K562 (cell line): ENCODE measurements around the gene SRRM4. TPM values are rescaled to one million over a fixed set of nuclear protein-coding genes. Genes with fewer than 3 reads are reported as not detected.

Source experiments
- ATAC-seq: fragments of 200-7000 bp; cut with Tn5 transposase; 3 replicates; pipeline ENCODE4 v1.9.1; 2020; ENCODE audit warnings: moderate library complexity
- BruUV-seq: library from RNA; stranded (reverse); fragments of 400-500 nt; replicated peaks from 2 replicates; lab custom pipeline; 2021; lab: Mats Ljungman, UMichigan
- CTCF ChIA-PET: fragments of 300-600 bp; formaldehyde crosslinking; extraction: SDS; loops from one replicate; lab custom pipeline; 2021; ENCODE audit warnings: low intra/inter-chr PET ratio; lab: Yijun Ruan, JAX
- POLR2A ChIA-PET: fragments of 300-600, 350-650 bp; sonication (Branson Sonifier 250); formaldehyde crosslinking; extraction: SDS; loops from one replicate; lab custom pipeline; 2021; ENCODE audit warnings: antibody characterized with exemption, inconsistent platforms; lab: Yijun Ruan, JAX
- DNase-seq, 4 experiments: peaks; one replicate each; pipeline versions ENCODE4 v3.0.0 to v3.0.0-alpha.2; 2011 to 2018; ENCODE audit warnings: low spot score in 3 of 4, mixed read lengths in 3 of 4; ENCODE audit errors: extremely low read depth in 1 of 4
- FAIRE-seq: peaks from 2 replicates; lab custom pipeline; 2011; peaks lifted over from hg19 to GRCh38; lab: Jason Lieb, UNC
- H2AFZ ChIP-seq: 2 replicates; pipeline ENCODE4 v1.6.0; 2011; ENCODE audit warnings: low read depth, low read length, control low read depth, inconsistent platforms
- H3K27ac ChIP-seq: fragments of 200-600 bp; 3 replicates; pipeline ENCODE4 v1.8.0; 2011; ENCODE audit warnings: low read depth, mild to moderate bottlenecking, control low read depth, inconsistent platforms, low read length, moderate library complexity, mixed read lengths; ENCODE audit errors: extremely low read depth
- H3K27me3 ChIP-seq, 2 experiments: fragments of 300-600 bp in 1 of 2; 2 replicates in 1 of 2; 3 replicates in 1 of 2; pipeline versions ENCODE4 v1.6.0 to v1.8.0; 2011; ENCODE audit warnings: inconsistent platforms in 2 of 2, low read length in 2 of 2, mild to moderate bottlenecking in 1 of 2, mixed read lengths in 1 of 2, moderate library complexity in 1 of 2; ENCODE audit not compliant: control insufficient read depth in 2 of 2, insufficient read depth in 2 of 2
- H3K36me3 ChIP-seq: fragments of 300-600 bp; 3 replicates; pipeline ENCODE4 v1.8.0; 2011; ENCODE audit warnings: mild to moderate bottlenecking, low read length, inconsistent platforms; ENCODE audit not compliant: control insufficient read depth, insufficient read depth
- H3K4me1 ChIP-seq, 2 experiments: fragments of 200-600 bp in 1 of 2; replicated peaks in 1 of 2; 2 replicates in 1 of 2; 3 replicates in 1 of 2; pipeline versions ENCODE4 v1.5.1 to v1.8.0; 2011; ENCODE audit warnings: inconsistent platforms in 2 of 2, low read length in 2 of 2, mild to moderate bottlenecking in 1 of 2, mixed read lengths in 1 of 2, moderate library complexity in 1 of 2; ENCODE audit not compliant: control insufficient read depth in 2 of 2, insufficient read depth in 2 of 2
- H3K4me2 ChIP-seq: 2 replicates; pipeline ENCODE4 v1.6.1; 2011; ENCODE audit warnings: low read length, control low read depth, inconsistent platforms, mixed read lengths; ENCODE audit not compliant: insufficient read depth
- H3K4me3 ChIP-seq: fragments of 200-600 bp; sonication (generic), shearing (Covaris generic); 2 replicates; pipeline ENCODE4 v1.5.1; 2016; ENCODE audit warnings: control low read depth, inconsistent platforms
- H3K79me2 ChIP-seq: fragments of 200-600 bp; 3 replicates; pipeline ENCODE4 v1.8.0; 2011; ENCODE audit warnings: low read length, inconsistent platforms; ENCODE audit not compliant: control insufficient read depth, insufficient read depth
- H3K9ac ChIP-seq, 2 experiments: 2 replicates each; pipeline versions ENCODE4 v1.6.0 to v1.6.1; 2011; ENCODE audit warnings: low read depth in 2 of 2, low read length in 2 of 2, control low read depth in 1 of 2, inconsistent platforms in 1 of 2, mild to moderate bottlenecking in 1 of 2, mixed read lengths in 1 of 2; ENCODE audit not compliant: insufficient read depth in 1 of 2
- H3K9me1 ChIP-seq: one replicate; pipeline ENCODE4 v1.6.0; 2011; ENCODE audit warnings: inconsistent platforms, mild to moderate bottlenecking, low read length, moderate library complexity; ENCODE audit not compliant: control insufficient read depth, insufficient read depth
- H3K9me3 ChIP-seq: replicated peaks from 2 replicates; pipeline ENCODE4 v1.5.1; 2011; ENCODE audit warnings: low read depth, low read length, inconsistent platforms; ENCODE audit not compliant: control insufficient read depth, insufficient read depth
- H4K20me1 ChIP-seq: replicated peaks from 2 replicates; pipeline ENCODE4 v1.6.1; 2011; ENCODE audit warnings: low read length, inconsistent platforms, mixed read lengths; ENCODE audit not compliant: control insufficient read depth, insufficient read depth
- FIP1L1 ChIP-seq: fragments of 200-400 bp; formaldehyde crosslinking; IDR thresholded peaks from 2 replicates; pipeline ENCODE4 v1.6.1; 2018; ENCODE audit warnings: mild to moderate bottlenecking, low read depth, low read length; ENCODE audit not compliant: poor library complexity, severe bottlenecking
- GABPB1 ChIP-seq: sonication (generic); formaldehyde crosslinking; IDR thresholded peaks from 2 replicates; pipeline ENCODE4 v1.8.0; 2022; ENCODE audit warnings: mild to moderate bottlenecking, missing genetic modification reagents
- KAT7 ChIP-seq: sonication (generic); formaldehyde crosslinking; IDR thresholded peaks from 2 replicates; pipeline ENCODE4 v1.8.0; 2022; ENCODE audit warnings: missing genetic modification reagents, mild to moderate bottlenecking, borderline replicate concordance
- TRIM28 ChIP-seq: fragments of 450-650 bp; IDR thresholded peaks from 2 replicates; pipeline ENCODE4 v1.6.1; 2017
- ZNF133 ChIP-seq: fragments of 250-450 bp; sonication (Bioruptor Pico); IDR thresholded peaks from 2 replicates; pipeline ENCODE4 v1.4.0; 2020; ENCODE audit warnings: mild to moderate bottlenecking
- ZNF431 ChIP-seq: sonication (generic); formaldehyde crosslinking; IDR thresholded peaks from 2 replicates; pipeline ENCODE4 v1.8.0; 2022; ENCODE audit warnings: mild to moderate bottlenecking, missing genetic modification reagents
- WGBS: fragments of 100-300 bp; shearing (Covaris generic); methylation state at CpG from one replicate; pipeline ENCODE4 v1.1.6; 2016; ENCODE audit warnings: low coverage, mixed read lengths; ENCODE audit not compliant: insufficient coverage; ENCODE audit errors: missing lambda C conversion rate; 5-methylcytosine and 5-hydroxymethylcytosine counted together
- in situ Hi-C: fragments of 300-500 bp; cut with MboI; formaldehyde crosslinking; loops from 4 replicates; pipeline ENCODE4 v1.15.0; 2018; ENCODE audit warnings: inconsistent platforms, mixed read lengths
- intact Hi-C: fragments of 100-400 bp; cut with micrococcal nuclease; formaldehyde crosslinking; loops from 2 replicates; pipeline ENCODE4 v1.14.2; 2022
- polyA plus RNA-seq, 8 experiments: library from polyadenylated mRNA; depleted of rRNA in 4 of 8; stranded (reverse) in 5 of 8; unstranded in 3 of 8; fragments of >200 nt; fragmentation: Nextera tagmentation in 2 of 8; fragmentation: Illumina TruSeq in 1 of 8; extraction: Ambion mirVana in 2 of 8; extraction: Trizol in 1 of 8; gene quantifications; 2 replicates each; pipeline versions ENCODE4 v1.2.1 to v1.2.3, GENCODE V29; 2011 to 2014; ENCODE audit warnings: inconsistent platforms in 1 of 8, missing spikeins in 1 of 8
- total RNA-seq, 7 experiments: library from RNA; depleted of rRNA in 6 of 7; stranded (reverse); fragments of >200 nt in 6 of 7; fragmentation: Illumina TruSeq in 2 of 7; extraction: Trizol in 2 of 7; gene quantifications; 2 replicates each; pipeline versions ENCODE4 v1.2.1 to v1.2.3, GENCODE V29; 2011 to 2021; ENCODE audit warnings: low replicate concordance in 1 of 7
- TF ChIP-seq, protein P1 (sequence below): fragments of 450-650 bp; formaldehyde crosslinking; IDR thresholded peaks from 2 replicates; pipeline ENCODE4 v1.4.0; 2022; ENCODE audit warnings: missing genetic modification characterization
- TF ChIP-seq, protein P2 (sequence below): fragments of 250-450 bp; sonication (Bioruptor Pico); IDR thresholded peaks from 2 replicates; pipeline ENCODE4 v1.5.0; 2021
- TF ChIP-seq, protein P3 (sequence below): fragments of 250-450 bp; sonication (Bioruptor Pico); IDR thresholded peaks from 2 replicates; pipeline ENCODE4 v1.5.1; 2021; ENCODE audit warnings: mild to moderate bottlenecking

Gene SRRM4
- total and polyA plus RNA-seq, 9 of the 15 experiments (the other 6 are each of a cell fraction or from before 2014, with no cell fraction given) = not detected

DNA sequence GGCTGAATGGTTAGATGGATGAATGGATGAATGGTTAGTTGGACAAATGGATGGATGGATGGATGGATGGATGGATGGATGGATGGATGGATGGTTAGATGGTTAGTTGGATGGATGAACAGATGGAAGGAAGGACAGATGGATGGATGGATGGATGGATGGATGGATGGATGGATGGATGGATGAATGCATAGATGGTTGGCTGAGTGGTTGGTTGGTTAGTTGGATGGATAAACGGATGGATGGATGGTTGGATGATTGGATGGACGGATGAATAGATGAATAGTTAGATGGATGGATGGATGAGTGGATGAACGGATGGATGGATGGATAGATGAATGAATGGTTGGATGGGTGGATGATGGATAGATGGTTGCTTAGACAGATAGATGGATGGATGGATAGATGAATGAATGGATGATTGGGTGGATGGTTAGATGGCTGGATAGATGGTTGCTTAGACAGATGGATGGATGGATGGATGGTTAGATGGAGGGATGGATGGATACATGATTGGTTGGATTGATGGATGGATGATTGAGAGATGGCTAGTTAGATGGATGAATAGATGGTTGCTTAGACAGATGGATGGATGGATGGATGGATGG is 148.6 kb downstream of the SRRM4 start:
- FAIRE-seq (no peak), ATAC-seq (no peak), DNase-seq (no peak)
- Histone ChIP-seq H3K27me3 (peaks cover 0 to 4% of the 10 kb centered on the region in 2 experiments; a peak in 2 of 5 replicates), H4K20me1 (0 out of 2 replicates have a peak, but pooled peaks cover 3% of the 10 kb centered on the region), H3K36me3 (no peaks in the 10 kb centered on the region), H3K9ac (no peak overlapping the region), H3K4me2 (no peak overlapping the region), H3K4me1 (no peaks in the 10 kb centered on the region), H2AFZ (no peak overlapping the region), H3K4me3 (no peak overlapping the region), H3K9me1 (peaks cover 3% of the 10 kb centered on the region), H3K9me3 (no peaks in the 10 kb centered on the region), H3K27ac (no peak overlapping the region), H3K79me2 (no peaks in the 10 kb centered on the region)
- in situ Hi-C loops (no loop called here), intact Hi-C loops (no loop called here)
- CTCF ChIA-PET = no interaction called here
- POLR2A ChIA-PET = no interaction called here
- 0% methylated on average over 3 of the region's 3 CpGs for WGBS
- BruUV-seq = no TSS peak
- TF ChIP-seq ZNF431 (CRISPR knock-in tag) = no peak
- TF ChIP-seq, protein P1, sequence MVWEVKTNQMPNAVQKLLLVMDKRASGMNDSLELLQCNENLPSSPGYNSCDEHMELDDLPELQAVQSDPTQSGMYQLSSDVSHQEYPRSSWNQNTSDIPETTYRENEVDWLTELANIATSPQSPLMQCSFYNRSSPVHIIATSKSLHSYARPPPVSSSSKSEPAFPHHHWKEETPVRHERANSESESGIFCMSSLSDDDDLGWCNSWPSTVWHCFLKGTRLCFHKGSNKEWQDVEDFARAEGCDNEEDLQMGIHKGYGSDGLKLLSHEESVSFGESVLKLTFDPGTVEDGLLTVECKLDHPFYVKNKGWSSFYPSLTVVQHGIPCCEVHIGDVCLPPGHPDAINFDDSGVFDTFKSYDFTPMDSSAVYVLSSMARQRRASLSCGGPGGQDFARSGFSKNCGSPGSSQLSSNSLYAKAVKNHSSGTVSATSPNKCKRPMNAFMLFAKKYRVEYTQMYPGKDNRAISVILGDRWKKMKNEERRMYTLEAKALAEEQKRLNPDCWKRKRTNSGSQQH = 0 out of 2 replicates have a peak, but pooled peaks have one; percentile 25

DNA sequence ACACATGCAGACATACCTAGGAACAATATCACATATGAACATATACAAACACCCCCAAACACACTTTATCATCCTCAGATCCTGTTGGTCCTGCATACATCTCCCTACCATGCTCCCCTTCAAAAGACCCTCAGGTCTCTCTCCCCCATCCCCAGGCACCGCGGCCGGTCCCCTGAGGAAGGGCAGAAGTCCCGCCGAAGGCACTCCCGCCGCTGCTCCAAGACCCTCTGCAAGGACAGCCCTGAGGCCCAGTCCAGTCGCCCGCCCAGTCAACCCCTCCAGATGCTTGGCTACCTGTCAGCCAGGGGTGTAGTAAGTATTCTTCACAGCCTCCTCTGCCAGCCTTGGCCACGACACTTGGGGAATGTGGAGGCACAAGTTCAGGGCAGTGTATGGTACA is 149.2 kb downstream of the SRRM4 start:
- Histone ChIP-seq H3K27ac (no peak overlapping the region), H3K79me2 (no peaks in the 10 kb centered on the region), H3K27me3 (no peaks in the 10 kb centered on the region), H3K9me3 (no peaks in the 10 kb centered on the region), H3K9me1 (peaks cover 3% of the 10 kb centered on the region)
- in situ Hi-C loops = no loop called here
- POLR2A ChIA-PET = interaction anchor here (0.6 kb wide), 1 partner anchor 23 kb away, joined by 3 read pairs; no protein-coding TSS in a partner anchor
- ATAC-seq = no peak
- CTCF ChIA-PET = no interaction called here
- TF ChIP-seq ZNF133 (no peak), KAT7 (CRISPR knock-in tag) (no peak), FIP1L1 (no peak), TRIM28 (no peak), GABPB1 (CRISPR knock-in tag) (no peak)
- TF ChIP-seq, protein P2, sequence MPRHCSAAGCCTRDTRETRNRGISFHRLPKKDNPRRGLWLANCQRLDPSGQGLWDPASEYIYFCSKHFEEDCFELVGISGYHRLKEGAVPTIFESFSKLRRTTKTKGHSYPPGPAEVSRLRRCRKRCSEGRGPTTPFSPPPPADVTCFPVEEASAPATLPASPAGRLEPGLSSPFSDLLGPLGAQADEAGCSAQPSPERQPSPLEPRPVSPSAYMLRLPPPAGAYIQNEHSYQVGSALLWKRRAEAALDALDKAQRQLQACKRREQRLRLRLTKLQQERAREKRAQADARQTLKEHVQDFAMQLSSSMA (CRISPR knock-in tag) = no peak
- TF ChIP-seq, protein P3, sequence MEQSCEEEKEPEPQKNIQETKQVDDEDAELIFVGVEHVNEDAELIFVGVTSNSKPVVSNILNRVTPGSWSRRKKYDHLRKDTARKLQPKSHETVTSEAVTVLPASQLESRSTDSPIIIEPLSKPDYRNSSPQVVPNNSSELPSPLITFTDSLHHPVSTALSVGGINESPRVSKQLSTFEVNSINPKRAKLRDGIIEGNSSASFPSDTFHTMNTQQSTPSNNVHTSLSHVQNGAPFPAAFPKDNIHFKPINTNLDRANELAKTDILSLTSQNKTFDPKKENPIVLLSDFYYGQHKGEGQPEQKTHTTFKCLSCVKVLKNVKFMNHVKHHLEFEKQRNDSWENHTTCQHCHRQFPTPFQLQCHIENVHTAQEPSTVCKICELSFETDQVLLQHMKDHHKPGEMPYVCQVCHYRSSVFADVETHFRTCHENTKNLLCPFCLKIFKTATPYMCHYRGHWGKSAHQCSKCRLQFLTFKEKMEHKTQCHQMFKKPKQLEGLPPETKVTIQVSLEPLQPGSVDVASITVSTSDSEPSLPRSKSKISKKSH (CRISPR knock-in tag) = no peak
- TF ChIP-seq, all 486 proteins: peak for 0
- intact Hi-C loops = no loop called here
- DNase-seq = no peak
- 0 out of 2 replicates have a peak, but pooled peaks cover 3% of the 10 kb centered on the region for H4K20me1 ChIP-seq
- no peak overlapping the region for H2AFZ ChIP-seq
- 1% methylated on average over 10 of the region's 10 CpGs for WGBS
- FAIRE-seq = no peak
- H3K36me3 ChIP-seq = no peaks in the 10 kb centered on the region
- no peak overlapping the region for H3K4me2 ChIP-seq
- no peak overlapping the region for H3K9ac ChIP-seq
- no peaks in the 10 kb centered on the region for H3K4me1 ChIP-seq
- BruUV-seq = no TSS peak
- H3K4me3 ChIP-seq = no peak overlapping the region
